Lower lobe of right lung (tissue), 2 donors: ENCODE data around the gene RAB31. TPM values are rescaled to one million over a fixed set of nuclear protein-coding genes. Genes with fewer than 3 reads are reported as not detected.

Experiments used
- ATAC-seq, 2 donors: fragments of 200-7000 bp; cut with Tn5 transposase; one replicate each; pipeline ENCODE4 v1.9.1; 2020 to 2022; ENCODE audit warnings: mild to moderate bottlenecking in 2 of 2, moderate library complexity in 2 of 2
- DNase-seq: peaks from one replicate; pipeline ENCODE4 v3.0.0-alpha.2; 2020
- H3K27ac ChIP-seq: fragments of 200-600 bp; one replicate; pipeline ENCODE4 v1.8.0; 2022
- H3K27me3 ChIP-seq: fragments of 200-600 bp; one replicate; pipeline ENCODE4 v1.8.0; 2022; ENCODE audit warnings: low read depth
- H3K36me3 ChIP-seq: fragments of 200-600 bp; one replicate; pipeline ENCODE4 v1.8.0; 2022; ENCODE audit warnings: mild to moderate bottlenecking
- H3K4me1 ChIP-seq: fragments of 200-600 bp; one replicate; pipeline ENCODE4 v1.8.0; 2022
- H3K4me3 ChIP-seq: fragments of 200-600 bp; one replicate; pipeline ENCODE4 v1.8.0; 2022; ENCODE audit warnings: mild to moderate bottlenecking
- H3K9me3 ChIP-seq: fragments of 200-600 bp; one replicate; pipeline ENCODE4 v1.8.0; 2022
- CTCF ChIP-seq: fragments of 200-600 bp; IDR thresholded peaks from one replicate; pipeline ENCODE4 v1.8.0; 2022; ENCODE audit warnings: antibody characterized with exemption, mild to moderate bottlenecking
- intact Hi-C: fragments of 100-400 bp; cut with DNase I; formaldehyde crosslinking; loops from one replicate; pipeline ENCODE4 v1.11.0; 2022
- total RNA-seq: library from RNA; stranded (reverse); fragmentation: NEBNext Ultra II Directional; extraction: Animal tissue kit (Norgen Biotek cat#: 25700); gene quantifications from one replicate; pipeline ENCODE4 v1.2.1, GENCODE V29; 2021
- donor health status: DM: no; HTN: yes; CAD: no; lungs with severe emphysema.

Gene RAB31
- total RNA-seq, 1 donor from 2014 or later: 110 TPM

DNA sequence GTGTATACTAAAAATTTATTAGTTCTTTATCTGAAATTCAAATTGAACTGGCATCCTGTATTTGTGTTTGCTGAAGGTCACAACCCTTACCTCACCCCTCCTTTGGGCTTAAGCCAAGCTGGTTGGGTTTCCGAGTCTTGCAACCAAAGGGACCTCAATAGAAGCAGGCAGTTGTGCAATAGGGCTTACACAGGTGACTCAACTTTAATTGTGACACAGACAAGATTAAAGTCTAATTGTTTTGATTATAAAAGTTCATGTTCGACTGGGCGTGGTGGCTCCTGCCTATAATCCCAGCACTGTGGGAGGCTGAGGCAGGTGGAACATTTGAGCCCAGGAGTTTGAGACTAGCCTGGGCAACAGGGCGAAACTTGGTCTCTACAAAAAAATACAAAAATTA is 71.5 kb downstream of the RAB31 start:
- no peaks in the 10 kb centered on the region for H3K36me3 ChIP-seq
- intact Hi-C loops: no loop called here
- TF ChIP-seq CTCF: no peak
- no peaks in the 10 kb centered on the region for H3K9me3 ChIP-seq
- H3K4me1 ChIP-seq: peaks cover 20% of the 10 kb centered on the region
- no peaks in the 10 kb centered on the region for H3K27me3 ChIP-seq
- H3K27ac ChIP-seq: no peak overlapping the region
- H3K4me3 ChIP-seq: no peak overlapping the region
- peak in 1 of 2 donors; percentile 37 for ATAC-seq
- DNase-seq: no peak

- no peaks in the 10 kb centered on the region for H3K9me3 ChIP-seq
- H3K27ac ChIP-seq: peak overlapping the region; percentile 46
- H3K4me3 ChIP-seq: no peak overlapping the region
- peaks cover 20% of the 10 kb centered on the region for H3K4me1 ChIP-seq
- TF ChIP-seq CTCF: no peak
- intact Hi-C loops: no loop called here
- H3K36me3 ChIP-seq: no peaks in the 10 kb centered on the region
- no peaks in the 10 kb centered on the region for H3K27me3 ChIP-seq
- peak; percentile 60 to 80 for ATAC-seq
- DNase-seq: no peak
Observed at GRCh38 chr18:9782073-9782857, 74.2 kb downstream of the RAB31 start.

GRCh38 chr18:9786631-9787030 is 78.5 kb downstream of the RAB31 start:
- Histone ChIP-seq H3K4me3 (no peak overlapping the region), H3K27me3 (no peaks in the 10 kb centered on the region), H3K36me3 (no peaks in the 10 kb centered on the region), H3K27ac (no peak overlapping the region), H3K4me1 (peaks cover 12% of the 10 kb centered on the region), H3K9me3 (no peaks in the 10 kb centered on the region)
- intact Hi-C loops: no loop called here
- ATAC-seq: no peak
- TF ChIP-seq CTCF: no peak
- DNase-seq: no peak

GRCh38 chr18:9787036-9787435 is 78.9 kb downstream of the RAB31 start:
- no peaks in the 10 kb centered on the region for H3K36me3 ChIP-seq
- no peaks in the 10 kb centered on the region for H3K27me3 ChIP-seq
- H3K27ac ChIP-seq: no peak overlapping the region
- TF ChIP-seq CTCF: no peak
- no peaks in the 10 kb centered on the region for H3K9me3 ChIP-seq
- intact Hi-C loops: no loop called here
- ATAC-seq (no peak), DNase-seq (no peak)
- no peak overlapping the region for H3K4me3 ChIP-seq
- H3K4me1 ChIP-seq: peaks cover 9% of the 10 kb centered on the region

DNA sequence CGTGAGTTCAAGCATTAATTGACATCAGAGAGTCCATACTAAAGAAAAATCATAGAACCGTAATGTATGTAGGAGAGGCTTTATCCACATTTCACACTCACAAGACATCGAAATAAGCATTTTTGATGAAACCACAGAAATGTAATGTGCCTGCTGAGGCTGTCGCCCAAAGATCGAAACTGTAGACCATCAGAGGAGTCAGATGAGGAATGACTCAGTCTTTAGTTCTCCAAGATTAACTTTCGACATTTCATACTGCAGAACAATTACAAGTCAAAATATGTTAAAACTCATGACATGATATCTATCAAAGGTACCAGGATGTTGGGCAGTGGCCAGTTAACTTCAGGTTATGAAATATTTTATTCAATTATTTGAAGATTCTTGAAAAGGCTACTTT is 79.6 kb downstream of the RAB31 start:
- no peaks in the 10 kb centered on the region for H3K9me3 ChIP-seq
- no peak for DNase-seq
- intact Hi-C loops: no loop called here
- ATAC-seq: peak in 1 of 2 donors; percentile 44
- H3K4me1 ChIP-seq: peaks cover 3% of the 10 kb centered on the region
- no peak overlapping the region for H3K4me3 ChIP-seq
- H3K27ac ChIP-seq: no peak overlapping the region
- TF ChIP-seq CTCF: no peak
- no peaks in the 10 kb centered on the region for H3K36me3 ChIP-seq
- H3K27me3 ChIP-seq: no peaks in the 10 kb centered on the region
